Endothelial cell of hepatic sinusoid (primary cell): ENCODE data around the gene IRGC.

Experiments
- in situ Hi-C: cut with HindIII; loops from 2 replicates; pipeline ENCODE4 v1.10.0; 2017; ENCODE audit warnings: low sequenced_read_pairs

IRGC gene

DNA sequence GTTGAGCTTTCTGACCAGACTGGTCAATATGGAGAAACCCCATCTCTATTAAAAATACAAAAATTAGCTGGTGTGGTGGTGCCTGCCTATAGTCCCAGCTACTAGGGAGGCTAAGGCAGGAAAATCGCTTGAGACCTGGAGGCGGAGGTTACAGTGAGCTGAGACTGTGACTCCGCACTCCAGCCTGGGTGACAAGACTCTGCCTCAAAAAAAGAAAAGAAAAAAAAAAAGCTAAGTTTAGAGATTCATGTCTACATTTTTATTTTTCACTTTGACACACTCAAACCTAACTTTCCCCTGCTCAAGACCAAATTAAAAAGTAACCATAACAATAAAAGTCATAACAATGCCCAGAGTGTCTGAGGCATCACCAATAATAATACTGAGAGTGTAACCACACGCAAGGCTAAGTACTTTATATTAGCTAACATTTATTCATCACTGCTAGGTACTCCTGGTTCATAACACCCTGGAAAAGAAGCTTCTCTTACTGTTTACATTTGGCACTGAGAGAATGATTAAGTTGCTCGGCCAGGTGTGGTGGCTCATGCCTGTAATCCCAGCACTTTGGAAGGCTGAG, 5.7 kb downstream of the IRGC start:
- in situ Hi-C loops: loop anchor here (5.0 to 10.0 kb wide), 2 partner anchors 54 to 167 kb away; no protein-coding TSS in a partner anchor

DNA sequence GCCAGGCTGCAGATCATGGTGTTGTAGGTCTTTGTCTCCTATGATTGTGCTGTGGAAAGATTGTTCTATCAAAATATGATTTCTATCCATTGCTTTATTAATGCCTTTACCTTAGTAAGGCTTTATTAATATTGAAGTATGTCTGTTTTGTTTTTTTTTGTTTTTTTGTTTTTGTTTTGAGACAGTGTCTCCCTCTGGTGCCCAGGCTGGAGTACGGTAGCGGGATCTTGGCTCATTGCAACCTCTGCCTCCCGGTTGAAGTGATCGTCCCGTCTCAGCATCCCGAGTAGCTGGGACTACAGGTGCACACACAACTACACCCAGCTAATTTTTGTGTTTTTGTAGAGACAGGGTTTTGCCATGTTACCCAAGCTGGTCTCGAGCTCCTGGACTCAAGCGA, 7.7 kb downstream of the IRGC start:
- in situ Hi-C loops: loop anchor here (5.0 to 10.0 kb wide), 2 partner anchors 56 to 169 kb away; no protein-coding TSS in a partner anchor

DNA sequence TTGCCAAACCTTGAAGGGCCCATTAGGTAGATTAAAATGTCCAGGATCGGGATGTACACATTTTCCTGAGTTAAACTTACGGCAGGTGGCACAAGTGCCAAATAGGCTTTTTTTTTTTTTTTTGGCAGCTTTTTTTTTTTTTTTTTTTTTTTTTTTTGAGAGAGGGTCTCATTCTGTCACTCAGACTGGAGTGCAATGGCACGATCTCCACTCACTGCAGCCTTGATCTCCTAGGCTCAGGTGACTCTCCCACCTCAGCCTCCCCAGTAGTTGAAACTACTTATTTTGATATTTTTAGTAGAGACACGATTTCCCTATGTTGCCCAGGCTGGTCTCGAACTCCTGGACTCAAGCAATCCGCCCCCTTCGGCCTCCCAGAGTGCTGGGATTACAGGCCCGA, 9.0 kb downstream of the IRGC start:
- in situ Hi-C loops: loop anchor here (5.0 to 10.0 kb wide), 2 partner anchors 58 to 170 kb away; no protein-coding TSS in a partner anchor

DNA sequence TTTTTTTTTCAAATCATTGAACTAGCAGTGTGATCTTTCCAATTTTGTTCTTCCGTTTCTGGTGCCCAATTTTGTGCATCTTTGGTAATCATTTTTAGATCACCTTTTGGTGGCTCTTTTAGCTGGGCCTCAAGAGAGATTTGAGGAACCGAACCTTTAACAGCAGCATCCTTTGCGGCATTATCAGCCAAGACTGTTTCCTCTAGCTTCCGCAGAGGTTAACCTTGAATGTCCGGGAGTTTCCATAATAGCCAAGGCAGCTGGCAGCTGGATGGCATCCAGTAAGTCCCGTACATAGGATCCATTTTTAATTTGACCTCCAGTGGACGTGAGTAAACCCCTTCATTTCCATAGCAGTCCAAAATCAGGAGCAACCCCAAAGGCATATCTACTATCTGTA, 9.6 kb downstream of the IRGC start:
- in situ Hi-C loops: loop anchor here (10.0 kb wide), 1 partner anchor 171 kb away; no protein-coding TSS in a partner anchor

DNA sequence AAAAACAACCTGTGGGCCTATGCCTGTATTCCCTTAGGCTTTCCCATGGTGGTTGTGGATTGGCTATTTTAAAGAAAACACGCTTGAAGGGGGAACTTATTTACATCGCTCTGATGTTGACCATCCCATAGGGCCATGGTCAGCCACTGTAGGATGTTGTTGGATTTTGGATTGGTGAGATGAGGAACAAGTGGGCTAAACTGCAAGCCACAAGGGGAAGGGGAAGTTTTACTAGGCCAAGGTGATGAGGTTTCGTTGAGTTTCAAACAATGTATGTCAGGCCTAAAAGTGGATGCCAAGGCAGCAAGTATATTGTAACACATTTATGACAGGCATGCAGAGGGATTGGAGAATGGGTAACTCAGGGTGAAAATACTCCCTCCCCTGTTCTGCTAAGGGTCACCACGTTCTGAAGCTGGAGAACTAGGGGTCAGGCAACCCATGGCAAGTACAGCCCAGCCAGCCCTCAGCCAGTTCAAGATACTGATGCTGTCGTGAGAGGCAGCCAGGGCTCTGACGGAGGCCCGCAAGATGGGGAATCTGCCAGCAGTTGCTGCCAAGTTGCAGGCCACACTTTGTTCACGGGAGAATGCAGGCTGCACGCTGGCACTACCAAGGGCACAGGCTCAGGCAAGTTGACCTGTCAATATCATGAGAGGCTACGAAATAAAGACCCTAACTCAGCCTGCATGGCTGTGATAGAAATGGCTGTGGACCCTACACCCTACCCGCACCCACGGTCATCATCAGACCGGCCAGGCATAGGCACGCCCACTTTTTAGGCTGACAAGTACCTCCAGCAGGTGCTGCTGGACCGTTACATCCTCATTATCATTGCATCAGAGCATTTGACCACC, 11.1 kb downstream of the IRGC start:
- in situ Hi-C loops: loop anchor here (10.0 kb wide), 1 partner anchor 172 kb away; no protein-coding TSS in a partner anchor

DNA sequence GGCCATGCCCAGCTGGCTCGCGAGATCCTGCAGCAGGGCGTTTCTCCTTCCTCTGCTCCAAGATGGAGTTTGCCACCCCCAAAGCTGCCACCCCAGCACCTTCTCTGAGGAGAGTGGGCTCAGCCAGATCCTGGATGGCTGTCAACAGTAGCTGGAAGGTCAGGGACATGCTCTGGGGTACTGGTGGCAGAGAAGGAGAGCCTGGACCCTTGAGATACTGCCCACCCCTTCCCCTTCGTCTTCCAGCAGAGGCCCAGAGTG, 11.6 kb downstream of the IRGC start:
- in situ Hi-C loops: loop anchor here (10.0 kb wide), 1 partner anchor 173 kb away; no protein-coding TSS in a partner anchor

DNA sequence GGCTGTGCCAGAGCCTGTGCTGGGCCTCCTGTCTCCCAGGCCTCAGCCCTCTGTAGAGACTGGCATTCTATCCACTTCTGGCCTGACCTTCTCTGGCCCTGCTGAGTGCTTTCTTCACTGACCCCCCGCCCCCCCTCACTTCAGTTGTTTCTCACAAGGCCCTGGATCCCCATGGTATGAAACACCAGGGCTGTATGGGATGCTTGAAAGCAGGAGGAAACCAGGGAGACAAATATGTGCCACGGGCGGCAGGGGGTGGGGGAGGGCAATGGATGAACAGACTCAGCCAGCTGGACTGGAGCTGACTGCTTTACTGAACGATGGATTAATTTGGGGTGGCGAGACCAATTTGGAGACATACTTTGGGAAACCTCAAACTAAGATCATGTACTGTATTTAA, 14.0 kb downstream of the IRGC start:
- in situ Hi-C loops: loop anchor here (10.0 kb wide), 1 partner anchor 175 kb away; no protein-coding TSS in a partner anchor

DNA sequence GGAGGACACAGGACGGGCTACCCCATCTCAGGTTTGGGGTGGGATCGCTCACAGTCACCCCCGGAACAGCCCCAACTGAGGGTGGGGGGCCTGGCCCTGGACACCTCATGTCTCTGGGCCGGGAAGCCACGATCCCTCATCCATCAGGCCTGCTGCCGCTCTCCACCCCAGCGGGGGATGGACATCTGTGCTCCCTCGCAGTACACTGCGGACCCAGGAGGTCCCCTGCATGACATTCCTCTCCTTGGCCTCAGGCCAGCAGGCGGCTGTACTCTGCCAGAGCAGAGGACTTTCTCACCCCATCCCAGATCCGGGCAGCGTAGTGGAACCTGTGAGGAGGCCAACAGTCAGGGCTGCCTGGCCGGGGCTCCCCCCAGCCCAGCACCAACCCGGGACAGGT, 15.5 kb downstream of the IRGC start:
- in situ Hi-C loops: no loop called here

DNA sequence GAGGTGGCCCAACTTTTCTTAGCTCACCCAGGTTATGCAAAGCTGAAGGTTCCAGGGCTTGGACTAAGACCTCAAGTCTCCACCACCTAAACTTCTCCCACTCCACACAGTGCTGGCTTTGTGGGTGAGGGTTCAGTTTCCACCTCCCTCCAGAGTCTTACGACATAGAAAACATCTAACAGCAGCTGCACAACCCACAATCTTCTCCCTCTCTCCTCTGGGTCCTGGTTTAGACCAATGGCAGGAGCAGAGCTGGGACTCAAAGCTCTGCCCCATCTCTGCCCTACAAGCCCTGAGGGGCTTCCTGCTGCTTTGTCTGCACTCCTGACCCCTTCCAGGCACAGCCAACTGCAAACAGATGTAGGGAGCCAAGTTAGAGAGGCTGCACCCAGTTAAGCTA, 16.0 kb downstream of the IRGC start:
- in situ Hi-C loops: no loop called here

DNA sequence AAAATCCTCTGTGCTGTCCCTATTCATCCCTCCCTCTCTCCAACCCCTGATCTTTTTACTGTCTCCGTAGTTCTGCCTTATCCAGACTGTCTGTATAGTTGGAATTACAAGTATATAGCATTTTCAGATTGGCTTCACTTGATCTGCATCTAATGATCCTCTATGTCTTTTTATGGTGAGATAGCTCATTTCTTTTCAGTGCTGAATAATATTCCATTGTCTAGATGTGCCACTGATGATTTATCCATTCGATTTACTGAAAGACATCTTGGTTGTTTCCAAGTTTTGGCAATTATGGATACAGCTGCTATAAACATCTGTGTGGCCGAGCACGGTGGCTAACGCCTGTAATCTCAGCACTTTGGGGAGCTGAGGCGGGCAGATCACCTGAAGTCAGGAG, 19.1 kb downstream of the IRGC start:
- in situ Hi-C loops: no loop called here

DNA sequence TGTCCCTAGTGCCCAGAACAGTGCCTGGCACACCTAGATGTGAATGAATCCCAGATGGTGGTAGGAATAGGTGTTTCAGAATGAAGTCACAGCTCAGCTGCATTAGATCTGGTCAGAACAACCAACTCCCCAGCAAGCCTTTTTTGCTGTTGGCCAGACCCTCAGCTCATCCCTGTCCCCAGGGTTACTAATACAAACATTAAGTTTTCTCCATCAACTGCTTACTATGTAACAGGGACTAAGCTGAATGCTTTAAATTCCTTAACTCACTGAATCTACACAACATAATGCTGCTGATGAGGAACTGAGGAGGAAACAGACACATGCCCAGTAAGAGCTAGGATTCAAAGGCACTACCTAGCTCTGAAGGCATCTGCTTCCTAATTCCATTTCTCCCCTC, 20.1 kb downstream of the IRGC start:
- in situ Hi-C loops: no loop called here

DNA sequence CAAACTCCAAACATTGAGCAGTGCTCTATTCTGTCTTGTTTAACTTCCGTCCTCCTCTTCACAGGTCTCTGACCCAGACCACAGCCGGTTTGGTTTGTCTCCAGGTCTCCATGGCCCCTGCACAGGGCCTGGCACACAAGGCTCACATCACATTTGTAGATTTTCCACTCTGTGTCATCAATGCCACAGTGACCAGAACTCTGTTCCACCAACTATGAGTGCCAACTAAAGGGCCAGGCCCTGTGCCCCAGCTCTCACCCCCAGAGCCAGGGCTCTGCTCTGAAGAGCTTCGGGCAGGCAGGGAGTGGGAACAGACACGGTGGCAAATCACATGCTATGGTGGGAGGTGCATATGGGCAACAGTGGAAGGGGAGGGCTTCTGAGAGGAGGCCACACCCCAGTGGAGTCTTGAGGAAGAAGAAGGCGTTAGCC, 22.9 kb downstream of the IRGC start:
- in situ Hi-C loops: no loop called here

DNA sequence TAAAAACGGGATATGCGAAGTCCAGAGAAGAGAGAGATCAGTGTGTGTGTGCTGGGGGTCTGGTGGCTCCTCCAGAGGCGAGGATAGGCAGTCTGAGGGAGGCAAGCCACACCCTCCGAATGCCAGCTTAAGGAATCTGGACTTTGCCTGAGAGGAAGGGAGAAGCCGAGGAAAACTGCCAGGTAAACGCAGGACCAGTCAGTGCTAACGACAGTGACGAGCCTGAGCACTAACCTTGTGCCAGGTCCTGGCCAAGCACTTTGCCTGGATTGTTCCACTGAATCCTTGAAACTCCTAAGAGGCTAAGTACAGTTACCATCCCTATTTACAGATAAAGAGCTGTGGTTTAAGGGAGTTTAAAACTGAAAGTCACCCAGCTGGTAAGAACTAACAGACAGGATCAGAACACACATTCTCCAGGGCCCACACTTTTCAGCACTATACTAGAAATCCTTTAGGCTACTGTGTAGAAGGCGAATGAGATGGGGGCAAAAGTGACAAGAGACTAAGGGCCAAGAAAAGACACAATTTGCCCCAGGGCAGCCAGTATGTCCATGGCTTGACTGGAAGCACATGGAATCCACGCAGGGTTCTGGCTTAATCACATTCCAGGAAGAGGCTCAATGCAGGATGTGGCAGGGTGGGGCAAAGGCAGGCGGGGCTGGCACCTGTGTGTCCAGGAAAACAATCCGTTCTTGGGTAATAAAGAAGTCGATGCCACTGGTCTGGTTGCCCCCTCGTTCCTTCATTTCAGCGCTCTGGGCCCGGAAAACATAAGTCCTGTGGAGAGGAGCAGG, 23.8 kb downstream of the IRGC start:
- in situ Hi-C loops: loop anchor here (5.0 kb wide), 1 partner anchor 98 kb away; no protein-coding TSS in a partner anchor

DNA sequence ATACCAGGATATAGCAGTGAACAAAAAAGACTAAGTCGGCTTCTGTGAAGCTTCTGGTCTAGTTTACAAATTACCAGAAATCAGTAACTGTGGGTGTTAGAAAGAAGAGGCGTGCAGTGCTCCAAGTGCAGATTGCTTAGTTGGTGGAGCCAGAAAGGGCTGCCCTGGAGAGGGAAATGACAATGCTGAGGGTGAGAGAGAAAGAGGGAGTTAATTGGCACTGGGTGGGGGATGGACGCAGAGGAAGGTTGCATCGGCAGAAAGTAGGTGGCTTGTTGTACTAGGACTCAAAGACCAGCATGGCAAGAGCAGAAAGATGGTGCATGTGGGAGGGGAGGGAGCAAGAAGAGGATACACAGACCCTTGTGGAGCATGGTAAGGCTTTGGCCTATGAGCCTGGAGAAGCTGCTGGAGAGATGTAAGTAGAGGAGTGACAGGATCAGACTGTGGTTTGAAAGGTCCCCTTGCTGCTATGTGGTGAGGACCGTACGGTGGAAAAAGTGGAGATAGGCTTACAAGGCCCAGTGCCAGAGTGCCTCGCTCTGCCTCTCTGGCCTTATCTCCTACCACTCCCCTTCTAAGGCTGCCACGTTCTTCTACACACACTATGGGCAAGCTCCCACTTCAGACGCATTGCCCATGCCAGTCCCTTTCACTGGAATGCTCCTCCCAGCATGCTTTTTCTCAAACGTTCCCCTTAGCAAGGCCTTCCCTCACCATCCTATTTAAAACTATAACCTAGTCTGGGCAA, 25.4 kb downstream of the IRGC start:
- in situ Hi-C loops: loop anchor here (5.0 kb wide), 1 partner anchor 96 kb away; no protein-coding TSS in a partner anchor

DNA sequence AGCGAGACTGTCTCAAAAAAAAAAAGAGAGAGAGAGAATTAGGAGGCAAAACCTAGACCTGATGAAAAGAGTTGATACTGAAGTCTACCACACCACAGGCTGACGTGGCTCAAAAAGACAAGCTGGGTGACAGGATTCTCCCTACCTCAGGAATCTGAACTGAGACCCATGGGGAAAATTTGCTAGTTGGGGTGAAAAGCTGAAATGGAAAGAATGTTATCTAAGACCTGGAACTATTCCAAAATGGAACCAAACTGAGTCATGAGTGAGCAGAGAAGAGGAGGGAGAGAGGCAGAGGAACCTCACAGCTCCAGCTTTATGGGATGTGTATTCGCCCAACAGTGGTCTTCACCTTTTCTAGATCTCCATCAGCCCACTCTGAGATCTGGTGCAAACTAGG, 27.2 kb downstream of the IRGC start:
- in situ Hi-C loops: loop anchor here (5.0 kb wide), 1 partner anchor 94 kb away; no protein-coding TSS in a partner anchor

DNA sequence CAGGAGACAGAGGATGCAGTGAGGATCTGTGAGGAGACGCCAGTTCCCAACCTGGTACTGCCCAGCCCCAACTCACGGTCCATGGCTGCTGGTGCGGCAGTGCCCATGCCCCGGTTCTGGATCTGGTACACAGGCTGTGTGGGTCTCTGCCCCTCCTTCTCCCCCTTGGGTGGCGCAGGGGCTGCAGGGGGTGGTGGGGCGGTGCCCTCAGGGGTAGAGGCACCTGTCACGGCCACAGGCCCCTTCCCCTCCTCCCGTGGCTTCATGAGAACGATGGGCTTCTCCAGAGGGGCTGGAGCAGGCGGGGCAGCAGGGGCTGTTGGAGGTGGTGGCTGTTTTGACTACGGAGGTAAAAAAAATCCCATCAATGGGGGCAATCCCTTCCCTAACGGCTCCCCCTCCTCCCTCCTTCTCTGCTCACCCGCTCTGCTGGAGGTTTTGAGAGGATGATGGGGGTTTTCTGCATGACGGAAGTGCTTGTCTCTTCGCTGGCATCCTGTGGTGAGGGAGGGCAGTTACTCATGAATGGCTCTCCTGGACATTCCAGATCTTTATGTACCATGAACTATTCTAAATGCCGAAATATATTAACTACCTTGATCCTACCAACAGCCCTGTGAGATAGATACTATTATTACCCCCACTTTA, 31.8 kb downstream of the IRGC start:
- in situ Hi-C loops: no loop called here

DNA sequence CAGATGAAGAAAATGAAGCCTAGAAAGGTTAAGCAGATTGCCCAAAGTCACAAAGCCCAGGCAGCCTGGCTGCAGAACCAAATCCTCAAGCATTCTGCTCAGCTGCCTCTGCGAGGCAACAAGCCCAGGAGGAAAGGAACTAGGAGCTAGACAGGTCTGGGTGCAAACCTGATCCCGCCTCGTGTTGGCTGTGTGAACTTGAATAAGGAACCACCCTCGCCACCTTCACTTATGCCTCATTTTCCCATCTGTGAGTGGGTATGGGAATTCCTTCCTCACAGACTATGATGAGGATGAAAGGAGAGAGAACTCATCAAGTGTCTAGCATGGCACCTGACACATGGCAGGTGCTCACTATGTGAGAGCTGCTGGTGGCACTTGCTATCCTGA, 32.3 kb downstream of the IRGC start:
- in situ Hi-C loops: no loop called here

DNA sequence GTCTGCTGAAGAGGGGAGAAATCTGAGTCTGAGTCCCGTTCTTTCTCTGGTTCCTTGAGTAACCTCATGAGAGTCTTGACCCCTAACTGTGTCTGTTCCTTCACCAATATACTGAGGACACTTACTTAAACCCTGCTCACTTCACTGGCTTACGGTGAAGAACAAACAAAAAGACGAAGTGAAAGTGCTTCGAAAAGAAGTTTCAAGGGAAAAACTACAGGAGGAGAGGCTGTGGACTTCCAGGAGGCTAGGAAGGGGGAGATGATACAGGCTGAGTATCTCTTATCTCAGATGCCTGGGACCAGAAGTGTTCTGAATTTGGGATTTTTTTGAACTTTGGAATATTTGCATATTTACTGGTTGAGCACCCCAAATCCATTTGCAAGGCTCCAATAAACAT, 32.8 kb downstream of the IRGC start:
- in situ Hi-C loops: no loop called here

DNA sequence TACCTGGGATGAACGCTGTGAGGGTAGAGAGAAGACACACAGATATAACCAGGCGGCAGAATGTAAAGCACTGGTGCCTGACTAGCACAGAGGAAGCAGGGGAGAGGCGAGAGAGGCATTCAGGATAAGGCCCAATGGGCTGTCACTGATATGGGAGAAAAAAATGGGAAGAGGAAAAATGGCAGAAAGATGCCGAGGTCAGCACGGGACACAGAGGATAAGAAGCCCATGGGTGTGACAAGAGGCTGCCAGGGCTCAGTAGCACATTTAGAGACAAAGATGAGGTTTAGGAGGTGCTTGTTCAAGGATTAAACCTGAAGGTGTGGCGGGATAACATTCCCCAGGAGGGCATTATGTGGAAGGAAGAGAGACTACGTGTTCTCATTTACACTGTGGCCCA, 33.3 kb downstream of the IRGC start:
- in situ Hi-C loops: no loop called here

DNA sequence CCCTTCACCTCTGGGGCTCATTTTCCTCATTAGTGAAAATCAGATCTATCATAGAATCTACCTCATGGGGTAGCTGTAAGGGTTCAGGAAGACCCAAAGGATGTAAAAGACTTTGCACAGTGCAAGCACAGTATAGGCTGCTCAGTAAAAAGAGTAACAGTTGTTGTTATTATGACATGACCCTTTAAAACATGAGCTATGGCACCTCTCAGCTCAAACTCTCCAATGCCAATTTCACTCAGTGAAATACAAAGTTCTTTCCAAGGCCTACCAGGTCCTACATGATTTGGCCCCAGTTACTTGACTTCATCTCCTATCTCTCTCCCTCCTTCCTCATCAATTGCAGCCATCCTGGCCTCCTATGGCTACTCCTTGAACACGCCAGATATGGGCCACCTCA, 34.0 kb downstream of the IRGC start:
- in situ Hi-C loops: no loop called here
